Prostate gland (tissue), 2 donors: ENCODE data around the gene KLHL1.

Experiments used
- POLR2AphosphoS5 ChIP-seq: sonication (generic); formaldehyde crosslinking; IDR thresholded peaks from one replicate; pipeline ENCODE4 v1.6.1; 2017; ENCODE audit warnings: antibody characterized with exemption
- TF ChIP-seq, protein P1 (sequence below), 4 experiments: fragments of 200-600 bp in 2 of 4; fragments of 450-650 bp in 2 of 4; sonication (generic) in 2 of 4; IDR thresholded peaks; 1 replicate in 3 of 4; 2 replicates in 1 of 4; pipeline ENCODE4 v1.5.1; 2016 to 2019; ENCODE audit warnings: antibody characterized with exemption in 4 of 4, mild to moderate bottlenecking in 2 of 4, moderate library complexity in 2 of 4

DNA sequence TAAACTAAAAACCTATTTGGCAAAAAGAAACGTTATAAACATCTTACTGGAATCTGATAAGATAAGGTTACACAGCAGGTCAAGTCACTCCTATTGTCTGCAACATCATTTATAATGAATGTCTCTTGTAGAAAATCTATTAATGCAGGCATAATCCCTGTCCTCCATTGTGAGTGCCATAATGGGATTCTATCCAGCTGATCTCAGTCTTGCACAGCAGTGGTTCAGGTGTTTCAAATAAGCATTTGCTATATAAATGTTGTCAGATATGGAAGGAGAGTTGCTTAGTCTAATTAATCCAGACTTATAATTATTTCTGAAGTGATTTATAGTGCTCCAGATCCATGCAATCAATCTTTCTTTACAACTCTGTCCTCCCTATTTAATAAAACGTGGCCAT is 187.1 kb downstream of the KLHL1 start:
- TF ChIP-seq, protein P1, sequence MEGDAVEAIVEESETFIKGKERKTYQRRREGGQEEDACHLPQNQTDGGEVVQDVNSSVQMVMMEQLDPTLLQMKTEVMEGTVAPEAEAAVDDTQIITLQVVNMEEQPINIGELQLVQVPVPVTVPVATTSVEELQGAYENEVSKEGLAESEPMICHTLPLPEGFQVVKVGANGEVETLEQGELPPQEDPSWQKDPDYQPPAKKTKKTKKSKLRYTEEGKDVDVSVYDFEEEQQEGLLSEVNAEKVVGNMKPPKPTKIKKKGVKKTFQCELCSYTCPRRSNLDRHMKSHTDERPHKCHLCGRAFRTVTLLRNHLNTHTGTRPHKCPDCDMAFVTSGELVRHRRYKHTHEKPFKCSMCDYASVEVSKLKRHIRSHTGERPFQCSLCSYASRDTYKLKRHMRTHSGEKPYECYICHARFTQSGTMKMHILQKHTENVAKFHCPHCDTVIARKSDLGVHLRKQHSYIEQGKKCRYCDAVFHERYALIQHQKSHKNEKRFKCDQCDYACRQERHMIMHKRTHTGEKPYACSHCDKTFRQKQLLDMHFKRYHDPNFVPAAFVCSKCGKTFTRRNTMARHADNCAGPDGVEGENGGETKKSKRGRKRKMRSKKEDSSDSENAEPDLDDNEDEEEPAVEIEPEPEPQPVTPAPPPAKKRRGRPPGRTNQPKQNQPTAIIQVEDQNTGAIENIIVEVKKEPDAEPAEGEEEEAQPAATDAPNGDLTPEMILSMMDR (IDR thresholded peaks at IDR 0.05) = no peak
- no peak for TF ChIP-seq POLR2AphosphoS5
